Measurements from ENCODE around the gene FBN2. TPM values are rescaled to one million over a fixed set of nuclear protein-coding genes. Genes with fewer than 3 reads are reported as not detected.

Gene FBN2
- total and polyA plus RNA-seq, 9 of the 15 experiments (the other 6 are each of a cell fraction or from before 2014, with no cell fraction given): 0.01 to 0.09 TPM; not detected in 7

- TF ChIP-seq CUX1 (CRISPR knock-in tag; IDR thresholded peaks at IDR 0.05) (no peak), SP1 (CRISPR knock-in tag; IDR thresholded peaks at IDR 0.05) (no peak), MAZ (CRISPR knock-in tag; conservative IDR thresholded peaks at IDR 0.05 in 1 of 2, IDR thresholded peaks at IDR 0.05 in 1 of 2) (no peak), SMARCA4 (IDR thresholded peaks at IDR 0.05) (no peak), E2F5 (CRISPR knock-in tag; IDR thresholded peaks at IDR 0.05) (no peak)
Observed at GRCh38 chr5:128273736-128274135, 264.3 kb downstream of the FBN2 start (continued).
